ENCODE results near the gene RTN4R.
"Not testable (repeated sequence)": the region's sequence is repeated elsewhere in the genome, so short reads cannot be mapped to it uniquely, and the experiment has no call there.

DNA sequence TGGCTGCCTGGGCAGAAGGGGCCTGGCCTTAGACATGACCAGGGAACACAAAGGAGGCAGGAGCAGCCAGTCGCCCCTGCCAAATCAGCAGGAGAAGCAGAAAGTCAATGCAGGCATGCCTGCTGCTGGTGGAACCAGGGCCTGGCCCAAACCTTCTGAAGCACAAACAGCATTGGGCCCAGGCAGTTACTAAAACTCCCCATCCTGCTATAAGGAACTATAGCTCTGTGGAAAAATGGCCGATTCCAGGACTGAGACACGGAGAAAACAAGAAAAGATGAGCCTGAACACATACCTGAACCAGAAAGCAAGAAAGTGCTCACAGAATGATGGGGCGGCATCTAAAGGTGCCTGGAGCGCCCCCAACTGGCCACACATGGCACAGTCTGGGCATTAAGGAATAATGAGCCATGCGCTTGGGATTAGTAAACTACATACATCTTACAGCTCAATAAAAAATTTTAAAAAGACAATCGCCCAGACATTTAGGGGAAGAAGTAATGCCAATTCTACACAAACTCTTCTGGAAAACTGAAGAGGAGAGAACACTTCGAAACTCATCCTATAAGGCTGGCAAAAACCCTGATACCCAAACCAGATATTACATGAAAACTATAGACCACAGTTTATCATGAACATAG lies 49.4 kb upstream of the RTN4R start:
- TF ChIP-seq, protein P1, sequence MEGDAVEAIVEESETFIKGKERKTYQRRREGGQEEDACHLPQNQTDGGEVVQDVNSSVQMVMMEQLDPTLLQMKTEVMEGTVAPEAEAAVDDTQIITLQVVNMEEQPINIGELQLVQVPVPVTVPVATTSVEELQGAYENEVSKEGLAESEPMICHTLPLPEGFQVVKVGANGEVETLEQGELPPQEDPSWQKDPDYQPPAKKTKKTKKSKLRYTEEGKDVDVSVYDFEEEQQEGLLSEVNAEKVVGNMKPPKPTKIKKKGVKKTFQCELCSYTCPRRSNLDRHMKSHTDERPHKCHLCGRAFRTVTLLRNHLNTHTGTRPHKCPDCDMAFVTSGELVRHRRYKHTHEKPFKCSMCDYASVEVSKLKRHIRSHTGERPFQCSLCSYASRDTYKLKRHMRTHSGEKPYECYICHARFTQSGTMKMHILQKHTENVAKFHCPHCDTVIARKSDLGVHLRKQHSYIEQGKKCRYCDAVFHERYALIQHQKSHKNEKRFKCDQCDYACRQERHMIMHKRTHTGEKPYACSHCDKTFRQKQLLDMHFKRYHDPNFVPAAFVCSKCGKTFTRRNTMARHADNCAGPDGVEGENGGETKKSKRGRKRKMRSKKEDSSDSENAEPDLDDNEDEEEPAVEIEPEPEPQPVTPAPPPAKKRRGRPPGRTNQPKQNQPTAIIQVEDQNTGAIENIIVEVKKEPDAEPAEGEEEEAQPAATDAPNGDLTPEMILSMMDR (conservative IDR thresholded peaks at IDR 0.05; ENCODE audit: low read length), result peak; percentile 66
- TF ChIP-seq EZH2phosphoT487 (IDR thresholded peaks at IDR 0.05; ENCODE audit: borderline replicate concordance), result not testable (repeated sequence)

Data from Loucy (cell line).